Measurements from ENCODE around the gene TSPAN9. TPM values are rescaled to one million over a fixed set of nuclear protein-coding genes. Genes with fewer than 3 reads are reported as not detected.

The TSPAN9 gene
- total and polyA plus RNA-seq, 2 experiments from 2014 or later: 6.0 to 31.5 TPM

GRCh38 chr12:3110578-3110977 lies 33.4 kb downstream of the TSPAN9 start:
- Histone ChIP-seq H3K36me3 (ENCODE audit: insufficient read depth) (no peaks in the 10 kb centered on the region), H3K4me2 (no peak overlapping the region), H3K4me1 (ENCODE audit: insufficient read depth) (no peaks in the 10 kb centered on the region), H3K27me3 (ENCODE audit: insufficient read depth) (no peaks in the 10 kb centered on the region), H3K79me2 (replicated peaks; ENCODE audit: insufficient read depth) (no peaks in the 10 kb centered on the region), H4K20me1 (replicated peaks; ENCODE audit: insufficient read depth) (no peaks in the 10 kb centered on the region), H3K4me3 (no peak overlapping the region), H3K9me2 (ENCODE audit: insufficient read depth) (no peaks in the 10 kb centered on the region), H2AFZ (no peak overlapping the region), H3F3A (replicated peaks; ENCODE audit: low read depth) (no peaks in the 10 kb centered on the region), H3K27ac (ENCODE audit: low read depth) (no peak overlapping the region)
- Mint-ChIP-seq H3K4me3 (no peak overlapping the region), H3K27ac (no peak overlapping the region), H3K4me1 (peaks cover 8% of the 10 kb centered on the region), H3K36me3 (ENCODE audit: low read depth) (no peaks in the 10 kb centered on the region), H3K9me3 (no peaks in the 10 kb centered on the region), H3K27me3 (ENCODE audit: insufficient read depth, low read depth, poor library complexity) (peaks cover 4% of the 10 kb centered on the region)
- DNase-seq (ENCODE audit: low spot score): no peak
- ATAC-seq: no peak
- no peak for TF ChIP-seq JUNB (IDR thresholded peaks at IDR 0.05; ENCODE audit: unreplicated experiment)
- TF ChIP-seq, protein P1, sequence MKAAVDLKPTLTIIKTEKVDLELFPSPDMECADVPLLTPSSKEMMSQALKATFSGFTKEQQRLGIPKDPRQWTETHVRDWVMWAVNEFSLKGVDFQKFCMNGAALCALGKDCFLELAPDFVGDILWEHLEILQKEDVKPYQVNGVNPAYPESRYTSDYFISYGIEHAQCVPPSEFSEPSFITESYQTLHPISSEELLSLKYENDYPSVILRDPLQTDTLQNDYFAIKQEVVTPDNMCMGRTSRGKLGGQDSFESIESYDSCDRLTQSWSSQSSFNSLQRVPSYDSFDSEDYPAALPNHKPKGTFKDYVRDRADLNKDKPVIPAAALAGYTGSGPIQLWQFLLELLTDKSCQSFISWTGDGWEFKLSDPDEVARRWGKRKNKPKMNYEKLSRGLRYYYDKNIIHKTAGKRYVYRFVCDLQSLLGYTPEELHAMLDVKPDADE (IDR thresholded peaks at IDR 0.05): no peak
- TF ChIP-seq ZNF114 (CRISPR knock-in tag; IDR thresholded peaks at IDR 0.05): no peak
- no peak for TF ChIP-seq NANOG (IDR thresholded peaks at IDR 0.05; ENCODE audit: borderline replicate concordance)
- TF ChIP-seq STAT1 (IDR thresholded peaks at IDR 0.05; ENCODE audit: unreplicated experiment): no peak
- TF ChIP-seq, protein P2, sequence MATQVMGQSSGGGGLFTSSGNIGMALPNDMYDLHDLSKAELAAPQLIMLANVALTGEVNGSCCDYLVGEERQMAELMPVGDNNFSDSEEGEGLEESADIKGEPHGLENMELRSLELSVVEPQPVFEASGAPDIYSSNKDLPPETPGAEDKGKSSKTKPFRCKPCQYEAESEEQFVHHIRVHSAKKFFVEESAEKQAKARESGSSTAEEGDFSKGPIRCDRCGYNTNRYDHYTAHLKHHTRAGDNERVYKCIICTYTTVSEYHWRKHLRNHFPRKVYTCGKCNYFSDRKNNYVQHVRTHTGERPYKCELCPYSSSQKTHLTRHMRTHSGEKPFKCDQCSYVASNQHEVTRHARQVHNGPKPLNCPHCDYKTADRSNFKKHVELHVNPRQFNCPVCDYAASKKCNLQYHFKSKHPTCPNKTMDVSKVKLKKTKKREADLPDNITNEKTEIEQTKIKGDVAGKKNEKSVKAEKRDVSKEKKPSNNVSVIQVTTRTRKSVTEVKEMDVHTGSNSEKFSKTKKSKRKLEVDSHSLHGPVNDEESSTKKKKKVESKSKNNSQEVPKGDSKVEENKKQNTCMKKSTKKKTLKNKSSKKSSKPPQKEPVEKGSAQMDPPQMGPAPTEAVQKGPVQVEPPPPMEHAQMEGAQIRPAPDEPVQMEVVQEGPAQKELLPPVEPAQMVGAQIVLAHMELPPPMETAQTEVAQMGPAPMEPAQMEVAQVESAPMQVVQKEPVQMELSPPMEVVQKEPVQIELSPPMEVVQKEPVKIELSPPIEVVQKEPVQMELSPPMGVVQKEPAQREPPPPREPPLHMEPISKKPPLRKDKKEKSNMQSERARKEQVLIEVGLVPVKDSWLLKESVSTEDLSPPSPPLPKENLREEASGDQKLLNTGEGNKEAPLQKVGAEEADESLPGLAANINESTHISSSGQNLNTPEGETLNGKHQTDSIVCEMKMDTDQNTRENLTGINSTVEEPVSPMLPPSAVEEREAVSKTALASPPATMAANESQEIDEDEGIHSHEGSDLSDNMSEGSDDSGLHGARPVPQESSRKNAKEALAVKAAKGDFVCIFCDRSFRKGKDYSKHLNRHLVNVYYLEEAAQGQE (IDR thresholded peaks at IDR 0.05; ENCODE audit: unreplicated experiment): no peak
- no peak for TF ChIP-seq ZNF331 (CRISPR knock-in tag; IDR thresholded peaks at IDR 0.05; ENCODE audit: low read depth)
- no peak for TF ChIP-seq POLR2AphosphoS5 (IDR thresholded peaks at IDR 0.05; ENCODE audit: low read depth)
- TF ChIP-seq CREB1 (CRISPR knock-in tag; IDR thresholded peaks at IDR 0.05; ENCODE audit: low read depth): no peak
- no peak for TF ChIP-seq EZH2 (IDR thresholded peaks at IDR 0.05; ENCODE audit: low read depth, unreplicated experiment)
- TF ChIP-seq ZNF462 (CRISPR knock-in tag; IDR thresholded peaks at IDR 0.05): no peak
- no peak for TF ChIP-seq CTCF (conservative IDR thresholded peaks at IDR 0.05; ENCODE audit: low read depth in 2 of 2)
- TF ChIP-seq EZH2phosphoT487 (IDR thresholded peaks at IDR 0.05; ENCODE audit: unreplicated experiment): no peak
